ENCODE measurements around the gene SUCO. TPM values are rescaled to one million over a fixed set of nuclear protein-coding genes. Genes with fewer than 3 reads are reported as not detected.

Gene SUCO
- total and polyA plus RNA-seq, 2 donors (not counting 3 experiments of a cell fraction or from before 2014, with no cell fraction given), result 5.1 to 27.2 TPM

GRCh38 chr1:172653015-172653709 lies 120.2 kb downstream of the SUCO start:
- no peaks in the 10 kb centered on the region for H4K20me1 ChIP-seq (replicated peaks; ENCODE audit: control insufficient read depth, extremely low read depth, insufficient read depth, low read length)
- H3K36me3 ChIP-seq (ENCODE audit: control insufficient read depth in 2 of 2, extremely low read depth in 1 of 2, insufficient read depth in 2 of 2, low read length in 2 of 2), result no peaks in the 10 kb centered on the region
- H3K27ac ChIP-seq (ENCODE audit: insufficient read depth, low read depth, low read length), result no peak overlapping the region
- H3K9me3 ChIP-seq (replicated peaks; ENCODE audit: control insufficient read depth, insufficient read depth, low read length), result no peaks in the 10 kb centered on the region
- no peaks in the 10 kb centered on the region for H3K27me3 ChIP-seq (ENCODE audit: control insufficient read depth in 2 of 2, insufficient read depth in 2 of 2, low read length in 2 of 2)
- H3K4me2 ChIP-seq (ENCODE audit: insufficient read depth, low read length), result no peak overlapping the region
- H3K9ac ChIP-seq (replicated peaks; ENCODE audit: extremely low read depth, insufficient read depth, low read length), result no peak overlapping the region
- no TSS peak for BruUV-seq (replicated peaks)
- intact Hi-C loops (cut with micrococcal nuclease) (no loop called here), dilution Hi-C loops (cut with MboI; ENCODE audit: extremely low pct_ligation_motif_present, low sequenced_read_pairs) (no loop called here)
- H3K9me1 ChIP-seq (replicated peaks; ENCODE audit: control insufficient read depth, extremely low read depth, insufficient read depth, low read length), result no peaks in the 10 kb centered on the region
- CTCF ChIA-PET, result no interaction called here
- H3K79me2 ChIP-seq (ENCODE audit: control insufficient read depth, insufficient read depth, low read length), result no peaks in the 10 kb centered on the region
- no peak for DNase-seq (ENCODE audit: low read depth, low spot score)
- FAIRE-seq, result no peak
- H2AFZ ChIP-seq (ENCODE audit: low read depth, low read length), result no peak overlapping the region
- TF ChIP-seq EZH2 (IDR thresholded peaks at IDR 0.05; ENCODE audit: borderline replicate concordance, low read depth, low read length, severe bottlenecking), result no peak
- no peak for TF ChIP-seq POLR2AphosphoS5 (IDR thresholded peaks at IDR 0.05; ENCODE audit: insufficient read depth, low read depth, low read length)
- no peak for TF ChIP-seq JUN (IDR thresholded peaks at IDR 0.05; ENCODE audit: borderline replicate concordance, insufficient read depth, insufficient read length, low read depth)
- TF ChIP-seq CTCF (IDR thresholded peaks at IDR 0.05; ENCODE audit: extremely low read depth in 1 of 2, insufficient read depth in 1 of 2, low read depth in 1 of 2, low read length in 2 of 2), result no peak
- H3K4me1 ChIP-seq (ENCODE audit: control insufficient read depth, extremely low read depth, insufficient read depth, low read length), result peaks cover 6% of the 10 kb centered on the region
- POLR2A ChIA-PET, result no interaction called here
- H3K4me3 ChIP-seq (replicated peaks in 1 of 3; ENCODE audit: insufficient read depth in 1 of 3, low read depth in 1 of 3, low read length in 3 of 3), result no peak overlapping the region

GRCh38 chr1:172654535-172654934 lies 121.6 kb downstream of the SUCO start:
- intact Hi-C loops (cut with micrococcal nuclease), result no loop called here
- H3K4me3 ChIP-seq (replicated peaks in 1 of 3; ENCODE audit: insufficient read depth in 1 of 3, low read depth in 1 of 3, low read length in 3 of 3), result no peak overlapping the region
- FAIRE-seq, result peak; percentile 85
- H2AFZ ChIP-seq (ENCODE audit: low read depth, low read length), result no peak overlapping the region
- H3K9me3 ChIP-seq (replicated peaks; ENCODE audit: control insufficient read depth, insufficient read depth, low read length), result no peaks in the 10 kb centered on the region
- dilution Hi-C loops (cut with MboI; ENCODE audit: extremely low pct_ligation_motif_present, low sequenced_read_pairs), result no loop called here
- H3K4me2 ChIP-seq (ENCODE audit: insufficient read depth, low read length), result no peak overlapping the region
- no peak overlapping the region for H3K9ac ChIP-seq (replicated peaks; ENCODE audit: extremely low read depth, insufficient read depth, low read length)
- ChIA-PET POLR2A (no interaction called here), CTCF (interaction anchor here (1.0 to 1.1 kb wide), 3 partner anchors 10 to 65 kb away, joined by 3 to 6 read pairs (median 4); no protein-coding TSS in a partner anchor)
- H3K36me3 ChIP-seq (ENCODE audit: control insufficient read depth in 2 of 2, extremely low read depth in 1 of 2, insufficient read depth in 2 of 2, low read length in 2 of 2), result no peaks in the 10 kb centered on the region
- TF ChIP-seq POLR2A (IDR thresholded peaks at IDR 0.05; ENCODE audit: low read depth, low read length), result no peak
- peak; percentile 90 for TF ChIP-seq FOS (IDR thresholded peaks at IDR 0.05; ENCODE audit: borderline replicate concordance, insufficient read depth, low read length)
- BruUV-seq (replicated peaks), result no TSS peak
- no peaks in the 10 kb centered on the region for H4K20me1 ChIP-seq (replicated peaks; ENCODE audit: control insufficient read depth, extremely low read depth, insufficient read depth, low read length)
- H3K9me1 ChIP-seq (replicated peaks; ENCODE audit: control insufficient read depth, extremely low read depth, insufficient read depth, low read length), result no peaks in the 10 kb centered on the region
- no peaks in the 10 kb centered on the region for H3K27me3 ChIP-seq (ENCODE audit: control insufficient read depth in 2 of 2, insufficient read depth in 2 of 2, low read length in 2 of 2)
- peak; percentile 33 for DNase-seq (ENCODE audit: low read depth, low spot score)
- peaks cover 6% of the 10 kb centered on the region for H3K4me1 ChIP-seq (ENCODE audit: control insufficient read depth, extremely low read depth, insufficient read depth, low read length)
- no peak overlapping the region for H3K27ac ChIP-seq (ENCODE audit: insufficient read depth, low read depth, low read length)
- no peaks in the 10 kb centered on the region for H3K79me2 ChIP-seq (ENCODE audit: control insufficient read depth, insufficient read depth, low read length)
